HepG2 (cell line): Measurements from ENCODE around the gene BPIFB6. TPM values are rescaled to one million over a fixed set of nuclear protein-coding genes. Genes with fewer than 3 reads are reported as not detected.

ENCODE experiments used
- AGO2 ChIP-seq: fragments of 200-400 bp; formaldehyde crosslinking; optimal IDR thresholded peaks from 2 replicates; pipeline ENCODE3; 2017; ENCODE audit warnings: mild to moderate bottlenecking, low read depth, low read length, moderate library complexity
- CAMTA2 ChIP-seq: sonication (generic); formaldehyde crosslinking; IDR thresholded peaks from 2 replicates; pipeline ENCODE4 v1.4.0; 2020; ENCODE audit warnings: mild to moderate bottlenecking, missing genetic modification reagents, borderline replicate concordance
- CHCHD3 ChIP-seq: sonication (generic); formaldehyde crosslinking; IDR thresholded peaks from 2 replicates; pipeline ENCODE4 v1.8.0; 2022; ENCODE audit warnings: mild to moderate bottlenecking, missing genetic modification reagents, moderate library complexity
- ELF3 ChIP-seq: IDR thresholded peaks from 2 replicates; pipeline ENCODE4 v1.6.1; 2016; ENCODE audit warnings: missing genetic modification reagents, missing compliant biosample characterization
- GABPA ChIP-seq, 2 experiments: IDR thresholded peaks; 2 replicates each; pipeline ENCODE4 v1.6.1; 2011 to 2016; ENCODE audit warnings: low read depth in 2 of 2, low read length in 1 of 2, missing biosample characterization in 1 of 2, missing genetic modification characterization in 1 of 2
- GTF3A ChIP-seq: sonication (generic); formaldehyde crosslinking; conservative IDR thresholded peaks from 2 replicates; pipeline ENCODE4 v1.4.0; 2020; ENCODE audit warnings: mild to moderate bottlenecking, missing genetic modification reagents
- HMG20B ChIP-seq: conservative IDR thresholded peaks from 2 replicates; pipeline ENCODE4 v1.6.1; 2016; ENCODE audit warnings: missing genetic modification reagents, missing compliant biosample characterization
- PLRG1 ChIP-seq: fragments of 450-650 bp; conservative IDR thresholded peaks from 2 replicates; pipeline ENCODE4 v1.6.1; 2016
- ZBTB21 ChIP-seq: sonication (generic); formaldehyde crosslinking; IDR thresholded peaks from 2 replicates; pipeline ENCODE4 v1.4.0; 2020; ENCODE audit warnings: missing genetic modification reagents
- ZNF7 ChIP-seq: IDR thresholded peaks from 2 replicates; pipeline ENCODE4 v1.6.1; 2016; ENCODE audit warnings: missing biosample characterization, missing genetic modification reagents
- polyA plus RNA-seq, 8 experiments: library from polyadenylated mRNA; depleted of rRNA in 3 of 8; stranded (reverse) in 7 of 8; unstranded in 1 of 8; fragments of >200 nt; fragmentation: Illumina TruSeq in 4 of 8; extraction: Trizol in 4 of 8; gene quantifications; 2 replicates each; pipeline versions ENCODE4 v1.2.1 to v1.2.3, GENCODE V29; 2011 to 2016; ENCODE audit warnings: low read depth in 4 of 8, missing spikeins in 1 of 8, mixed read lengths in 1 of 8; ENCODE audit not compliant: insufficient read depth in 1 of 8
- total RNA-seq, 5 experiments: library from RNA; depleted of rRNA; stranded (reverse); fragments of >200 nt; fragmentation: Illumina TruSeq; extraction: Trizol; gene quantifications; 2 replicates each; pipeline ENCODE4 v1.2.3, GENCODE V29; 2016; ENCODE audit warnings: low read depth in 1 of 5
- TF ChIP-seq, protein P1 (sequence below): sonication (generic); formaldehyde crosslinking; IDR thresholded peaks from 2 replicates; pipeline ENCODE4 v1.8.0; 2022; ENCODE audit warnings: mild to moderate bottlenecking, missing genetic modification reagents, moderate library complexity
- TF ChIP-seq, protein P2 (sequence below): sonication (generic); formaldehyde crosslinking; IDR thresholded peaks from 2 replicates; pipeline ENCODE4 v1.8.1; 2023; ENCODE audit warnings: mild to moderate bottlenecking, missing genetic modification reagents
- TF ChIP-seq, protein P3 (sequence below): sonication (generic); formaldehyde crosslinking; IDR thresholded peaks from 2 replicates; pipeline ENCODE4 v1.5.0; 2020; ENCODE audit warnings: missing genetic modification reagents
- TF ChIP-seq, protein P4 (sequence below): sonication (generic); formaldehyde crosslinking; IDR thresholded peaks from 2 replicates; pipeline ENCODE4 v1.5.0; 2020; ENCODE audit warnings: missing genetic modification reagents
- TF ChIP-seq, protein P5 (sequence below): sonication (generic); formaldehyde crosslinking; IDR thresholded peaks from 2 replicates; pipeline ENCODE4 v1.8.1; 2023; ENCODE audit warnings: mild to moderate bottlenecking, inconsistent platforms, moderate library complexity, missing genetic modification reagents, borderline replicate concordance
- TF ChIP-seq, protein P6 (sequence below): sonication (generic); formaldehyde crosslinking; IDR thresholded peaks from 2 replicates; pipeline ENCODE4; 2020; ENCODE audit warnings: missing genetic modification reagents, mild to moderate bottlenecking, borderline replicate concordance
- TF ChIP-seq, protein P7 (sequence below): sonication (generic); formaldehyde crosslinking; IDR thresholded peaks from 2 replicates; pipeline ENCODE4 v1.5.0; 2020; ENCODE audit warnings: missing genetic modification reagents

Gene BPIFB6
- total and polyA plus RNA-seq, 2 of the 13 experiments (the other 11 are each of a cell fraction or from before 2014, with no cell fraction given), result 0.13 to 1.7 TPM

DNA sequence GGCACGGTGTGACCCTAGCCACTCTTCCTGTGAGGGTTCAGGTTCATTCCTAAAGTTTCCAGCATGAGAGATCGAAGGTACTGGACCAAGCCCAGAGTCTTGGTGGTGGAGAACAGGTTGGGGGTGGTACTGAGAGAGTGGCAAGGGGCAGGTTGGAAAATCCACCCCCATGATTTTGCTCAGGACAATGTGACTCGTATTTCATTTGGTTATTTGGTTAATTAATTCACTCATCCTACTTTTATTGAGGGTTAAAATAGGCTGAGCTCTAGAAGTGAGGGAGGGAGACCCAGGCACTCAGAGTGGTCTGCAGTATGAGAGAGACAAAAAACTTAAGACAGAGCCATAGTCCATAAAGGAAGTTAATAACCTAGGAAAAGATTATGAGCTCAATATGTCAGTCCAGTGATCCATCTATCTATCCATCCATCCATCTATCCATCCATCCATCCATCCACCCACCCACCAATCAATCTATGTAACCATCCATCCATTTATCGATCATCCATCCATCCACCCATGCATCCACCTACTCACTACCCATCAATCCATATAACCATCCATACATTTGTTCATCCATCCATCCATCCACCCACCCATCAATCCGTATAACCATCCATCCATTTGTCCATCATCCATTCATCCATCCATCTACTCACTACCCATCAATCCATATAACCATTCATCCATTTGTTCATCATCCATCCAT is 6.7 kb upstream of the BPIFB6 start (continued):
- TF ChIP-seq, protein P1, sequence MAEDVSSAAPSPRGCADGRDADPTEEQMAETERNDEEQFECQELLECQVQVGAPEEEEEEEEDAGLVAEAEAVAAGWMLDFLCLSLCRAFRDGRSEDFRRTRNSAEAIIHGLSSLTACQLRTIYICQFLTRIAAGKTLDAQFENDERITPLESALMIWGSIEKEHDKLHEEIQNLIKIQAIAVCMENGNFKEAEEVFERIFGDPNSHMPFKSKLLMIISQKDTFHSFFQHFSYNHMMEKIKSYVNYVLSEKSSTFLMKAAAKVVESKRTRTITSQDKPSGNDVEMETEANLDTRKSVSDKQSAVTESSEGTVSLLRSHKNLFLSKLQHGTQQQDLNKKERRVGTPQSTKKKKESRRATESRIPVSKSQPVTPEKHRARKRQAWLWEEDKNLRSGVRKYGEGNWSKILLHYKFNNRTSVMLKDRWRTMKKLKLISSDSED (CRISPR knock-in tag), result no peak
- TF ChIP-seq ZBTB21 (CRISPR knock-in tag) (no peak), PLRG1 (0 out of 2 replicates have a peak, but pooled peaks have one; percentile 18), HMG20B (CRISPR knock-in tag) (no peak), ZNF7 (CRISPR knock-in tag) (no peak), CHCHD3 (no peak), CAMTA2 (CRISPR knock-in tag) (no peak), GABPA (IDR thresholded peaks at IDR 0.05; ENCODE audit: low read depth, low read length) (no peak), GABPA (CRISPR knock-in tag; IDR thresholded peaks at IDR 0.05; ENCODE audit: low read depth) (no peak), AGO2 (peak; percentile 78), ELF3 (no peak), GTF3A (no peak)
- TF ChIP-seq, protein P2, sequence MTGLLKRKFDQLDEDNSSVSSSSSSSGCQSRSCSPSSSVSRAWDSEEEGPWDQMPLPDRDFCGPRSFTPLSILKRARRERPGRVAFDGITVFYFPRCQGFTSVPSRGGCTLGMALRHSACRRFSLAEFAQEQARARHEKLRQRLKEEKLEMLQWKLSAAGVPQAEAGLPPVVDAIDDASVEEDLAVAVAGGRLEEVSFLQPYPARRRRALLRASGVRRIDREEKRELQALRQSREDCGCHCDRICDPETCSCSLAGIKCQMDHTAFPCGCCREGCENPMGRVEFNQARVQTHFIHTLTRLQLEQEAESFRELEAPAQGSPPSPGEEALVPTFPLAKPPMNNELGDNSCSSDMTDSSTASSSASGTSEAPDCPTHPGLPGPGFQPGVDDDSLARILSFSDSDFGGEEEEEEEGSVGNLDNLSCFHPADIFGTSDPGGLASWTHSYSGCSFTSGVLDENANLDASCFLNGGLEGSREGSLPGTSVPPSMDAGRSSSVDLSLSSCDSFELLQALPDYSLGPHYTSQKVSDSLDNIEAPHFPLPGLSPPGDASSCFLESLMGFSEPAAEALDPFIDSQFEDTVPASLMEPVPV, result 0 out of 2 replicates have a peak, but pooled peaks have one; percentile 35
- TF ChIP-seq, protein P3, sequence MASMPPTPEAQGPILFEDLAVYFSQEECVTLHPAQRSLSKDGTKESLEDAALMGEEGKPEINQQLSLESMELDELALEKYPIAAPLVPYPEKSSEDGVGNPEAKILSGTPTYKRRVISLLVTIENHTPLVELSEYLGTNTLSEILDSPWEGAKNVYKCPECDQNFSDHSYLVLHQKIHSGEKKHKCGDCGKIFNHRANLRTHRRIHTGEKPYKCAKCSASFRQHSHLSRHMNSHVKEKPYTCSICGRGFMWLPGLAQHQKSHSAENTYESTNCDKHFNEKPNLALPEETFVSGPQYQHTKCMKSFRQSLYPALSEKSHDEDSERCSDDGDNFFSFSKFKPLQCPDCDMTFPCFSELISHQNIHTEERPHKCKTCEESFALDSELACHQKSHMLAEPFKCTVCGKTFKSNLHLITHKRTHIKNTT (CRISPR knock-in tag), result no peak
- TF ChIP-seq, protein P4, sequence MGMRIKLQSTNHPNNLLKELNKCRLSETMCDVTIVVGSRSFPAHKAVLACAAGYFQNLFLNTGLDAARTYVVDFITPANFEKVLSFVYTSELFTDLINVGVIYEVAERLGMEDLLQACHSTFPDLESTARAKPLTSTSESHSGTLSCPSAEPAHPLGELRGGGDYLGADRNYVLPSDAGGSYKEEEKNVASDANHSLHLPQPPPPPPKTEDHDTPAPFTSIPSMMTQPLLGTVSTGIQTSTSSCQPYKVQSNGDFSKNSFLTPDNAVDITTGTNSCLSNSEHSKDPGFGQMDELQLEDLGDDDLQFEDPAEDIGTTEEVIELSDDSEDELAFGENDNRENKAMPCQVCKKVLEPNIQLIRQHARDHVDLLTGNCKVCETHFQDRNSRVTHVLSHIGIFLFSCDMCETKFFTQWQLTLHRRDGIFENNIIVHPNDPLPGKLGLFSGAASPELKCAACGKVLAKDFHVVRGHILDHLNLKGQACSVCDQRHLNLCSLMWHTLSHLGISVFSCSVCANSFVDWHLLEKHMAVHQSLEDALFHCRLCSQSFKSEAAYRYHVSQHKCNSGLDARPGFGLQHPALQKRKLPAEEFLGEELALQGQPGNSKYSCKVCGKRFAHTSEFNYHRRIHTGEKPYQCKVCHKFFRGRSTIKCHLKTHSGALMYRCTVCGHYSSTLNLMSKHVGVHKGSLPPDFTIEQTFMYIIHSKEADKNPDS (CRISPR knock-in tag), result no peak
- TF ChIP-seq, protein P5, sequence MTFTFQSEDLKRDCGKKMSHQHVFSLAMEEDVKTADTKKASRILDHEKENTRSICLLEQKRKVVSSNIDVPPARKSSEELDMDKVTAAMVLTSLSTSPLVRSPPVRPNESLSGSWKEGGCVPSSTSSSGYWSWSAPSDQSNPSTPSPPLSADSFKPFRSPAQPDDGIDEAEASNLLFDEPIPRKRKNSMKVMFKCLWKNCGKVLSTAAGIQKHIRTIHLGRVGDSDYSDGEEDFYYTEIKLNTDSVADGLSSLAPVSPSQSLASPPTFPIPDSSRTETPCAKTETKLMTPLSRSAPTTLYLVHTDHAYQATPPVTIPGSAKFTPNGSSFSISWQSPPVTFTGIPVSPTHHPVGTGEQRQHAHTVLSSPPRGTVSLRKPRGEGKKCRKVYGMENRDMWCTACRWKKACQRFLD, result no peak
- TF ChIP-seq, protein P6, sequence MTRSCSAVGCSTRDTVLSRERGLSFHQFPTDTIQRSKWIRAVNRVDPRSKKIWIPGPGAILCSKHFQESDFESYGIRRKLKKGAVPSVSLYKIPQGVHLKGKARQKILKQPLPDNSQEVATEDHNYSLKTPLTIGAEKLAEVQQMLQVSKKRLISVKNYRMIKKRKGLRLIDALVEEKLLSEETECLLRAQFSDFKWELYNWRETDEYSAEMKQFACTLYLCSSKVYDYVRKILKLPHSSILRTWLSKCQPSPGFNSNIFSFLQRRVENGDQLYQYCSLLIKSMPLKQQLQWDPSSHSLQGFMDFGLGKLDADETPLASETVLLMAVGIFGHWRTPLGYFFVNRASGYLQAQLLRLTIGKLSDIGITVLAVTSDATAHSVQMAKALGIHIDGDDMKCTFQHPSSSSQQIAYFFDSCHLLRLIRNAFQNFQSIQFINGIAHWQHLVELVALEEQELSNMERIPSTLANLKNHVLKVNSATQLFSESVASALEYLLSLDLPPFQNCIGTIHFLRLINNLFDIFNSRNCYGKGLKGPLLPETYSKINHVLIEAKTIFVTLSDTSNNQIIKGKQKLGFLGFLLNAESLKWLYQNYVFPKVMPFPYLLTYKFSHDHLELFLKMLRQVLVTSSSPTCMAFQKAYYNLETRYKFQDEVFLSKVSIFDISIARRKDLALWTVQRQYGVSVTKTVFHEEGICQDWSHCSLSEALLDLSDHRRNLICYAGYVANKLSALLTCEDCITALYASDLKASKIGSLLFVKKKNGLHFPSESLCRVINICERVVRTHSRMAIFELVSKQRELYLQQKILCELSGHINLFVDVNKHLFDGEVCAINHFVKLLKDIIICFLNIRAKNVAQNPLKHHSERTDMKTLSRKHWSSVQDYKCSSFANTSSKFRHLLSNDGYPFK (CRISPR knock-in tag), result no peak
- TF ChIP-seq, protein P7, sequence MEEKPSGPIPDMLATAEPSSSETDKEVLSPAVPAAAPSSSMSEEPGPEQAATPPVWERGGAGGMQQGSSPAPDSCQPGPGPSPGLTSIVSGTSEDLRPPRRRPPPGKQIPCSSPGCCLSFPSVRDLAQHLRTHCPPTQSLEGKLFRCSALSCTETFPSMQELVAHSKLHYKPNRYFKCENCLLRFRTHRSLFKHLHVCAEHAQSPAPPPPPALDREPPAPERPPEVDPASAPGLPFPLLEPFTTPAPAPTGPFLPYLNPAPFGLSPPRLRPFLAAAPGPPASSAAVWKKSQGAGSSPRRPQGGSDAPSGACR (CRISPR knock-in tag), result no peak
